ENCODE measurements around the gene CFAP61. TPM values are rescaled to one million over a fixed set of nuclear protein-coding genes. Genes with fewer than 3 reads are reported as not detected.

CFAP61 gene
- total and polyA plus RNA-seq, 10 donors = 0.06 to 0.17 TPM; not detected in 8

- intact Hi-C loops (cut with DNase I; ENCODE audit: low total_unique reads) = no loop called here
- peaks cover 0 to 10% (median 4%) of the 10 kb centered on the region in 8 donors for H3K9me3 ChIP-seq
- H3K36me3 ChIP-seq = no peaks in the 10 kb centered on the region
- peaks cover 0 to 16% (median 0%) of the 10 kb centered on the region in 7 donors for H3K27me3 ChIP-seq (replicated peaks in 1 of 7)
- TF ChIP-seq, protein P1, sequence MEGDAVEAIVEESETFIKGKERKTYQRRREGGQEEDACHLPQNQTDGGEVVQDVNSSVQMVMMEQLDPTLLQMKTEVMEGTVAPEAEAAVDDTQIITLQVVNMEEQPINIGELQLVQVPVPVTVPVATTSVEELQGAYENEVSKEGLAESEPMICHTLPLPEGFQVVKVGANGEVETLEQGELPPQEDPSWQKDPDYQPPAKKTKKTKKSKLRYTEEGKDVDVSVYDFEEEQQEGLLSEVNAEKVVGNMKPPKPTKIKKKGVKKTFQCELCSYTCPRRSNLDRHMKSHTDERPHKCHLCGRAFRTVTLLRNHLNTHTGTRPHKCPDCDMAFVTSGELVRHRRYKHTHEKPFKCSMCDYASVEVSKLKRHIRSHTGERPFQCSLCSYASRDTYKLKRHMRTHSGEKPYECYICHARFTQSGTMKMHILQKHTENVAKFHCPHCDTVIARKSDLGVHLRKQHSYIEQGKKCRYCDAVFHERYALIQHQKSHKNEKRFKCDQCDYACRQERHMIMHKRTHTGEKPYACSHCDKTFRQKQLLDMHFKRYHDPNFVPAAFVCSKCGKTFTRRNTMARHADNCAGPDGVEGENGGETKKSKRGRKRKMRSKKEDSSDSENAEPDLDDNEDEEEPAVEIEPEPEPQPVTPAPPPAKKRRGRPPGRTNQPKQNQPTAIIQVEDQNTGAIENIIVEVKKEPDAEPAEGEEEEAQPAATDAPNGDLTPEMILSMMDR (IDR thresholded peaks at IDR 0.05 in 8 of 11, conservative IDR thresholded peaks at IDR 0.05 in 3 of 11) = no peak
- TF ChIP-seq POLR2A (IDR thresholded peaks at IDR 0.05) (no peak), POLR2AphosphoS5 (IDR thresholded peaks at IDR 0.05) (no peak)
- H3K27ac ChIP-seq = no peak overlapping the region
- H3K4me3 ChIP-seq = no peak overlapping the region
- no peaks in the 10 kb centered on the region for H3K4me1 ChIP-seq
- WGBS, 5 donors = 69 to 81% (median 72%) methylated on average over 5 of the region's 5 CpGs
- no peak for DNase-seq
Observed at GRCh38 chr20:20213526-20214121, 161.3 kb downstream of the CFAP61 start.

DNA sequence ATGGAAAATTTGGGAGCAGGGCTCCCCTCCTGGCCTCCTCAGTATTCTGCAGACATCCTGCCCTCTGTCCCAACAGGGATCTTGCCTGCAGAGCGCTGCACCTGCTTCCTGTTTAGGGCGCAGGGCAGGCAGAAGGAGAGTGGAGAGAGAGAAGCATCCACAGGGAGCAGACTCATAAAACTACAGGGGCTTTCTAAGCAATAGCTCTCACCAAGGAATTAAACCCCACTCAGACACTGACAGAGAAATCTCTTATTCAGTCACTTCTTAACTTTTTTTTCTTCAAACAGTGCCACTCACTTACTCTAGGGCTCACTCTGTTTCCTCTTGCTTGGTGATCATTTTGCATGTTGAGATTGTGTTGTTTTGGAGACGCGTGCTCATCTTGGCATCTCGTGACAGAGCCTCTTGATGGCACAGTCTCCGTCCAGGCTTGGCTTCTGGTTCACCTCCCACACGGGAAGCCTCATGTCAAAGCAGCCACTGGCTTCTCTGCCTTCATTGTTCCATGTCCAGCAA is 162.5 kb downstream of the CFAP61 start:
- intact Hi-C loops (cut with DNase I; ENCODE audit: low total_unique reads) = no loop called here
- WGBS, 5 donors = 50 to 65% (median 60%) methylated on average over 7 of the region's 7 CpGs
- peaks cover 0 to 13% (median 0%) of the 10 kb centered on the region in 7 donors for H3K27me3 ChIP-seq (replicated peaks in 1 of 7)
- no peak for DNase-seq
- no peaks in the 10 kb centered on the region for H3K4me1 ChIP-seq
- H3K36me3 ChIP-seq = no peaks in the 10 kb centered on the region
- H3K27ac ChIP-seq = no peak overlapping the region
- H3K4me3 ChIP-seq = no peak overlapping the region
- peaks cover 0 to 20% (median 14%) of the 10 kb centered on the region in 8 donors for H3K9me3 ChIP-seq
- TF ChIP-seq POLR2AphosphoS5 (IDR thresholded peaks at IDR 0.05) (no peak), POLR2A (IDR thresholded peaks at IDR 0.05) (no peak)
- TF ChIP-seq, protein P1 (IDR thresholded peaks at IDR 0.05 in 8 of 11, conservative IDR thresholded peaks at IDR 0.05 in 3 of 11) = no peak

- Histone ChIP-seq H3K4me1 (no peaks in the 10 kb centered on the region), H3K36me3 (no peaks in the 10 kb centered on the region), H3K27ac (no peak overlapping the region), H3K9me3 (peaks cover 0 to 21% (median 14%) of the 10 kb centered on the region in 8 donors), H3K4me3 (no peak overlapping the region), H3K27me3 (replicated peaks in 1 of 7) (peaks cover 0 to 19% (median 0%) of the 10 kb centered on the region in 7 donors)
- no peak for TF ChIP-seq POLR2A (IDR thresholded peaks at IDR 0.05)
- no peak for TF ChIP-seq POLR2AphosphoS5 (IDR thresholded peaks at IDR 0.05)
- TF ChIP-seq, protein P1 (IDR thresholded peaks at IDR 0.05 in 8 of 11, conservative IDR thresholded peaks at IDR 0.05 in 3 of 11) = no peak
- WGBS, 5 donors = 59 to 73% (median 64%) methylated on average over 12 of the region's 12 CpGs
- intact Hi-C loops (cut with DNase I; ENCODE audit: low total_unique reads) = no loop called here
- no peak for DNase-seq
Observed at GRCh38 chr20:20215976-20216727, 163.8 kb downstream of the CFAP61 start.

GRCh38 chr20:20216941-20217340 is 164.6 kb downstream of the CFAP61 start:
- Histone ChIP-seq H3K4me3 (no peak overlapping the region), H3K9me3 (peaks cover 0 to 21% (median 14%) of the 10 kb centered on the region in 8 donors), H3K4me1 (no peaks in the 10 kb centered on the region), H3K27me3 (replicated peaks in 1 of 7) (peaks cover 0 to 19% (median 0%) of the 10 kb centered on the region in 7 donors), H3K27ac (no peak overlapping the region), H3K36me3 (no peaks in the 10 kb centered on the region)
- intact Hi-C loops (cut with DNase I; ENCODE audit: low total_unique reads) = no loop called here
- WGBS, 5 donors = 40 to 57% (median 46%) methylated on average over 2 of the region's 2 CpGs
- no peak for DNase-seq
- no peak for TF ChIP-seq POLR2A (IDR thresholded peaks at IDR 0.05)
- no peak for TF ChIP-seq POLR2AphosphoS5 (IDR thresholded peaks at IDR 0.05)
- TF ChIP-seq, protein P1 (IDR thresholded peaks at IDR 0.05 in 8 of 11, conservative IDR thresholded peaks at IDR 0.05 in 3 of 11) = no peak
